Left hindlimb (tissue), 1 donor: Measurements from ENCODE around the gene P2RY2.
"Not testable (repeated sequence)": the region's sequence is repeated elsewhere in the genome, so short reads cannot be mapped to it uniquely, and the experiment has no call there.

Experiments used
- DNase-seq: peaks from one replicate; pipeline ENCODE4 v3.0.0-alpha.2; 2018

Gene P2RY2

DNA sequence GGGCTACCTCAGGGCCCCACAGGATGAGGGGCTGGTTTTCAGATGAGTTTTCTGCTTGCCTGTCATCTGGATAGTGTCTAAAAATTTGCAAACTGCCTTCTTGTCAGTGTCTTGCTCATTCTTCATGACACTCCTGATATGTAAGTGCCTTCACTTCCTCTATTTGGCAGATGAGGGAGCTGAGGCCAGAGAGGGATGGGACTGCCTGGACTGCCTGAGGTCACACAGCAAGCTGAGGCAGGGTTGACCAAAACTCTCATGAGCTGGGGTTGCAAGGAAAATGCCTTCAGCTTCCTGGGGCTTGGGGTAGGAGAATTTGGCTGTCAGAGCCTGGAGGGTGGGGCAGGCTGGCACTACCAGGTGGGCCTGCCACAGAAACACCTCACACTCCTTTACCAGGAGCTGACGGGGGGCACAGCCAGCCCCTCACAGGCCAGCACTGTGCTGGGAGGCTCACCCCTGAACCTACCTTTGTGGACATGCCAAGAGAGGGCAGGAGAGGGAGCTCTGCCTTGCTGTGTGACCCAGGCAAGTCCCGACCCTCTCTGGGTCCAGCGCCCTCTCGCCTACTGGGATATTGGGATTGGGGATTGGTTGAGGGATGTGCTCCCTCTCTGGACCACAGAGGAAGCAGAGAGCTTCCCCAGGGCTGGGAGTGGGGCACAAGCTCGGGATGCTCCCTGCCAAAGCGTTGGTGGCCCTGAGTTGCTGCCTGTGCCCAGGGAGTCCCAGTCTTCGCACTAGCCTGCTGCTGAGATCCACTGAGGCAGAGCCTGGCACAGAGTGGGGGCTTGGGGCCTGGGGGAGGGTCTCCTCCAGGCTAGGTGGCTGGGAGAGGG is 52.2 kb downstream of the P2RY2 start:
- no peak for DNase-seq

DNA sequence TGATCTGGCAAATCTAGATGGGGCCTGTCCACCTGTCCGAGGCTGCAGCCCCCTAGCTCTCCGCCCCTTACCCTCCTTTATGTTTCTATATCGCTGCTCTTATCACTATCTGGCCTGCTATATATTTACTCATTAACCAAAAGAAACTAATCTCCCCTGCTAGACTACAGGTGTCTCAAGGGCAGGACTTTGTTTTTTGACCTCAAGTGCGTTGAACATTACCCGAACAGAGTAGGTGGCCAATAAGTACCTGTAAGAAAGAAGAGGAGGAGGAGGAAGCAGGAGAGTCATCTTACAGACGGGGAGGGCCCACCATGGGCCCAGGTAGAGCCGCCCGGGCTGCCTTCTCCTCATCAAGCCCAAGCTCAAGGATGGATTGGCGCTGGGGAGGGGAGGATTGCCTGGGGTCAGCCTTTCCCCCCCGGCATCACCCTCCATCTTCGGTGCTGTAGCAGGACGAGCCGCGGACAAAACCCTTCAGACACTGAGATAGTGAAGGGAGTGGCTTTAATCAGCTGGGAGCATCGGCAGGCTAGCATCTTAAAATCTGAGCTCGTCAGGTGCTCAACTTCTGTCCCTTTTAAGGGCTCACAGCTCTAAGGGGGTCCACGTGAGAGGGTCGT is 52.9 kb downstream of the P2RY2 start:
- no peak for DNase-seq

DNA sequence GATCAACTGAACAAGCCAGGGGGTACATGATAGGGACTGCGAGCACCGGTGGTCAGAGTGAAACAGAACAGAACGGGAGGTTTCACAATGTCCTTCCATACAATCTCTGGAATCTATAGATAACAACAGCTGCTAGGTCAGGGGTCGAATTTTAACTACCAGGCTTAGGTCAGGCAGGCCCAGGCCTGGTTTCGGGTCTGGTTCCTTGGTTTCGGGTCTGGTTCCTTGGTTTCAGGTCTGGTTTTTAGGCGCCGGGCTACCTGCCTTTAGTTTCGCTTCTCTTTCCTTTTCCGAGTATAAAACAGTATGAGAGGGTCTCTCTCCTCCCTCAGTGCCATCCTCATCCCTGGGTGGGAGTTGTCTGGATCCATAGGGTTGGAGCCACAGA is 53.4 kb downstream of the P2RY2 start:
- not testable (repeated sequence) for DNase-seq

DNA sequence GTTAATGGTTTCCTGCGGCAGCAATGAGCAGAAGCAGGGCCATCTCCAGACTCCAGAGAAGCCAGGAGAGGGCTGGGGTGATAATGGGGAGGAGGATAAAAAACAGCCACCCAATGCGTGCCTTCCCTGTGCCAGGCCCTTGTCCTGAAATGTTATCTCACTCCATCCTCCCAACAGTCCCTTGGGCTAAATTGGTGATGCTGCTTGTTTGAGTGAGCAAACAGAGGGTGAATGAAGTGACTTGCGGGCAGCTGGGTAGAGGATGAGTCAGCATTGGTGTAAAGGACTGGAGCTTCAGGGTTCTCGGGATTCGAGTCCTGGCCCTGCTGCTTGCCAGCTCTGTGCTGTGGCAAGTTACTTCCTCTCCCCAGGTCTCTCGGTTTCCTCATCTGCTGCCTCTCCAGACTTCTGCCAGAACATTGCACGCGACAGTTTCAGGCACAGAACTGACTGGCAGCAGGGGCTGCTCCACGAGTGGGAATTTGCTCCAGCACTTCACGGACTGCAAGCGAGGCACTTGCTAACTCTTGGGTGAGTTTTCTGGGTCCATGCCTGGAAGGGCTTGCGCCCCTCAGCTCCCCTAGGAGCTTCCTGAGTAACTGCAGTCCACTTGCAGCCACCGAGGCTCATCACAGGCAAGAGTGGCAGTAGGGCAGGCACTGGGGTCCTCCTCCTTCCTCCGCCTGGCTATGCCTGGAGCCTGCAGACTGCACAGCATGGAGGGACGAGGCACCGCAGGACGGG is 54.0 kb downstream of the P2RY2 start, which contains the start of gene P2RY6:
TSS of gene P2RY6 (plus strand) at position 403 of the 744 bp plus-strand sequence. CDS start 24,181 bp downstream, outside the sequence.
- DNase-seq = no peak

DNA sequence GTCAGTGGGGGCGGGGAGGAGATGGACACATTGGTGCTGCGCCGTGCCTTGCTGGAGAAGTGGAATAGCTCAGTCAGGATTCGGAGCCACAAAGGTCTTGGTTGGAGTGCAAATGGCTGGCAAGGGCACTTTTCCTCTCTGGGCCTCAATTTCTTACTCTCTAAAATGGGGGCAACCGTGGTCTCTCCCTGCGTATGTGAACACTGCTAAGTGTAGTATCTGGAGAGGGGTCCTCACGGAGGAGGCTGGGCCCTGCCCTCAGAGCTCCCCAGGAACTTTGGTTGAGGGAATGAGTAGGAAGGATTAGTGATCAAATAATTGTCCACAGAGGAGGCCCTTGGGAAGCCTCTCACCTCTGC is 54.6 kb downstream of the P2RY2 start:
- DNase-seq = no peak

DNA sequence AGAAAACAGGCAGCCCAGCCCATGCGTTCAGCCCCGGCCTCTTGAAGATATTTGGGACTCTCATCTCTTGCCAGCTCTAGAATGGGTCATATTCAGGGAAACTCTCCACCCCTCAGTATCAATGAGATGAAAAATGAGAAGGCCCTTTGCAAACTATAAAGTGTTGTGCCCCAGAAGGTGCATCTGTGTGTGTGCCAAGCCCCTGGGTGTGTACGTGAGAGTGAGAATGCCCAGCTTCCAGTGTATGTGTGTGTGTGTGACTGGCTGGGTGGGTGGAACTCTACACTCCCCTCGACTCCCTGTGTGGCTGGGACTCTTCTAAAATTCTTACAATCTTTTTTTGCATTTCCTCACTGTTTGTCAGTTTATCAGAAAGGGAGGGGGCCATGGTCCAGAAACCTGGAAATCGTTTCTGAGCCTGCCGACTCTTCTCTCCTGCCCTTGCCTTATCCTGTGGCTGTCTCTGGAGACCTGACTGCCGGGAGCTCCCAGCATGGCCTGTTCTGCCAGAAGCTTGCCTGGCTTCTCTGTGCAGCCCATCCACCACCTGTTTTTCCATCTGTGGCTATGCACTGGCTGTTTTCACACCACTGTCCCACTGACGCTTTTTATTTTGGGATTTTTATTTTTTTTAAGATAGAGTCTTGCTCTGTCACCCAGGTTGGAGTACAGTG is 55.3 kb downstream of the P2RY2 start:
- DNase-seq = no peak

DNA sequence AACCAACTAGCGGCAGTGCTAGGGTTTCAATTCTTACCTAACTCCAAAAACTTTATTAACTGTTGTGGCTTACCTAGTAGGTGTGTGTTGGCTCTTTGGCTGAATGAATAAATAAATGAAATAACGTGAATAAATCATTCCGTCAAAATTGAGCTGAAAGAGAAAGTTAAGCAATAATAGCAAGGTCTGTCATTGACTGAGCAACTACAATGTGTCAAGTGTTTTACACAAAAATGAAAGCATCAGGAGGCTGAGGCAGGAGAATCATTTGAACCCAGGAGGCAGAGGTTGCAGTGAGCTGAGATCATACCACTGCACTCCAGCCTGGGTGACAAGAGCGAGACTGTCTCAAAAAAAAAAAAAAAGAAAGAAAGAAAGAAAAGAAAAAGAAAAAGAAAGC is 56.1 kb downstream of the P2RY2 start:
- not testable (repeated sequence) for DNase-seq

DNA sequence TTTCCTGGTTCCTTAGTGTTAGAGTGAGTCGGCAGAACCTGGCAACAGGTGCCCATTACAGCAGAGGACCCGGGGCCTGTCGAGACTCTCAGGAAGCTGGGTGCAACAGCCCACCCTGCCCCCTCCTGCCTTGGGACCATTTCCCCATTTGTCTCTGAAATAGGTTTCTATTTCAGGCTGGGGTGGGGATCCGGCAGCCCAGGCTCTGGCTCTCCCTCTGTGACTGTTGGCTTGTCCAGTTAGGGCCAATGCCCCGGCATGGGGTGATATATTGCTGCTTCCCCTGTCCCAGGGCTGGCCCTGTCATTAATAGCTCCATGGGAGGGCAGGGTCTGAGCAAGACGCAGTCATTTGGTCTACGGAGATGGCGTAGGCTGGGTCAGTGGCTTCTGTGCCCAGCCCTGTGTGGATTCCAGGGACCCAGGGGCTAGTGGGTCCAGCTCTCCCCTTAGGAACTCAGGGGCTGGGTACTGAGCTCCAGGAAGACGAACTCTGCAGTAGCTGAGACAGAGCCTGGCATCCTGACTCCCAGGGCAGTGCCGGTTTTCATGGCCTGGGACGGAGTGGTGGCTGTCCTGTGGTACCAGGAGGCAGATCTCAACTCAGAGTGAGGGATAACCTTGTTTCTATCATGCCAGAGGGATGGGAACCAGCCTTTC is 56.8 kb downstream of the P2RY2 start:
- no peak for DNase-seq

DNA sequence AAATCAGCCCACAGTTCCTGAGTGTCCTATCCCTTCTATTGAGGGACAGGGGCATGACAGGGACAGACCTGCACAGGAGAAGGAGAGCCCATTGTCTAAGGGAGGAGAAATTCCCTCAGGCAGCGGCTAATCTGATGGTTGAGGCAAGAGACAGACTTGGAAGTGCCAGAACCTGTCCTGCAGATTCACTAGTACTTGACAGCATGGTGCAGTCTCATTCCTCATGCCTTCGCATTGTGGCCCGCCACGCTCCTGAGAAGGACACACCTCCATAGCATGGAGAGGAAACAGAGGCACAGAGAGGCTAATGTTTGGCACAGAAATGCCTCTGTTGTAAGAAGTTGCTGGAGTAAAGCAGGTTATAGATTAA is 57.3 kb downstream of the P2RY2 start:
- no peak for DNase-seq

DNA sequence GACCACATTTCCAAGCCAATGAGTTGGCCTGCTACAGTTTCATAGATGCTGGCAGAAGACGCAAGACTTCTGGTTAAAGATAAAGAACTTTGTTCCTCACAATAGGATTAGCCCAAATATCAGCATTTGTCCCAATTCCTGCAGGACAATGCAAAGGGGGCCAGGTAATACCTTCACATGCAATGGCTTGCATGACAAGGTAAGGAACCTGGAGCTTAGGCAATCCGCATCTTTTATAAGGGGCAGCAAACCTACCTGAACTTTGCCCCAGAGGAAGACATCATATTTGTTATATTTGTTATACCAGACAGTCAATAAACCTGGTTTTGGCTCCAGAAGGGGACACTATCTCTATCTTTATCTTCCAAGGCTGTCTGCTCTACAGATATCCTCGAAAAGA is 59.4 kb downstream of the P2RY2 start:
- DNase-seq = no peak

DNA sequence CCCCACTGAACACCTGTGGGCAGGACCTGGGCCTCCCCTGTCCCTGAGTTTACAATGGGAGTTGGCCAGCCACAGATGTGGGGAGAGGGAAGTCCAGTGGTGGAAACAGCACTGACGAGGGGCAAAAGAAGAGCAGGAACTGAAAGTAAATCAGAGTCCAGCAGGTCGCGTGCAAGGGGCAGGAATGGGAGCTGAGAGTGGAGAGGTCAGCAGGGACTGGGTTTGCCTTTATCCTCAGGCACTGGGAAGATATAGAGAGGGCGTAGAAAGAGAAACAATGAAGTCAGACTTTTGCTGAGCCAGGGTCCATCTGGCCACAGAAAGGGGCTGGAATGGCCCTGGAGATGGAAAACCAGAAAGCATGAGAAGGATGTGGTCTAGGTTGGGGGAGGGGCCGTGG is 62.5 kb downstream of the P2RY2 start:
- DNase-seq = no peak

DNA sequence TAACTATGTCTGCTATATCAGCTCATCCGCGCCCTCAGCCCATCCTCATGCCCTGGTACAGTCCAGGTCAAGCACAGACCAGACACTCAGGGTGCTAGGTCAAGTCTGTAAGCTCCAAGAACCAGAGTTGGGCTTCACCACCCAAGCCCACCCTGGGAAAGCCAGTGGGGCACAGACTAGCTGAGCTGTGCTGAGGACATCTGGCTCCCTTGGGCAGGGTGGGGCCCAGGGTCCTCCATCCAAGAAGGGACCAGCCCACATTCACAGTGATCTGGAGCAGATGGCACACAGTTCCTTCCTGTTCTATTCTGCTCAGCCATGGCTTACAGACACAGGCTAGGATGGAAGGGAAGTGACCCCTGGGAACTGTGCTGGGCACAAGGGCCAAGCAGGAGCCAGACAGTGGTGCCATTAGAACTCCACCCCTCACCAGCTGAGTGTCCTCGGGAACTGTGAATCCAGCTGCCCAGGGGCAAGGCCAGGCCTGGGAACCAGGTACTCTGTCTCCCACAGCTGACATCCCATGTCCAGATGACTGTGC is 63.2 kb downstream of the P2RY2 start:
- DNase-seq = no peak

DNA sequence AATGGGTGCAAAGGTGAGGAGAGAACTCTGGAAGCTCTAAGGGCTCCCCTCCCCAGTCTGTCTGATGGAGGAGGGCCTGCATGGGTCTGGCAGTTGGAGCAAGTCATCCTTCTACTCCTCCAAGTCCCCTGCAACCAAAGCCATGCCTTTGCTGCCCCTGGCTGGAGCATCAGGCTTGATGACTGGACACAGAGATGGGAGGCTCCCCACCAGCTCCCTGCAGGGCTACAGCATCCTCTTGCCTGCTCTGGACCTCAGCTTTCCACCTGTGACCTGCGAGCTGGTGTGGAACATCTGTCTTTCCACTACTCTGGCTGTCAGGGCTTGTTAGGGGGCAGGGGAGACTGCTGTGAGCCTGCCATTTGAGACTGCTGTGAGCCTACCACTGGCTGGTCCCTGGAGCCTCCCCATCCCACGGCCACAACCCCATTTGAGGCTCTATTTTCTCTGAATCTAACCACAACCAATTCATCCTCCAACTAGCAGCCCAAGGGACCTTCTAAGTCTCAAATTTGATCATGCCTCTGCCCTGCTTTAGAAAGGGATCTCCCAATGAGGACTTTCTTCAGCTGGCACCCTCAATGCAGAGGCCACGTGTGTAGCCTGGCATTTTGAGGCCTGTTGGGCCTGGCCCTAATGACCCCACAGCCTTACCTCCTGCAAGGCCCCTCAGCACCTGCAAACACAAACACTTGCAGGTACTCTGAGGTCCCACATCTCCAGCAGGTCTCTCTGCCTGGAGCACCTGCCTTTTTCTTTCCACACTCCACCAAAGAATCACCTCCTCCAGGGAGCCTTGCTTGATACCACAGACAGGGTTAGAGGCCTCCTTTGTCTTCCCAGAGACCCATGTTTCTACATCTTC is 63.9 kb downstream of the P2RY2 start:
- no peak for DNase-seq

DNA sequence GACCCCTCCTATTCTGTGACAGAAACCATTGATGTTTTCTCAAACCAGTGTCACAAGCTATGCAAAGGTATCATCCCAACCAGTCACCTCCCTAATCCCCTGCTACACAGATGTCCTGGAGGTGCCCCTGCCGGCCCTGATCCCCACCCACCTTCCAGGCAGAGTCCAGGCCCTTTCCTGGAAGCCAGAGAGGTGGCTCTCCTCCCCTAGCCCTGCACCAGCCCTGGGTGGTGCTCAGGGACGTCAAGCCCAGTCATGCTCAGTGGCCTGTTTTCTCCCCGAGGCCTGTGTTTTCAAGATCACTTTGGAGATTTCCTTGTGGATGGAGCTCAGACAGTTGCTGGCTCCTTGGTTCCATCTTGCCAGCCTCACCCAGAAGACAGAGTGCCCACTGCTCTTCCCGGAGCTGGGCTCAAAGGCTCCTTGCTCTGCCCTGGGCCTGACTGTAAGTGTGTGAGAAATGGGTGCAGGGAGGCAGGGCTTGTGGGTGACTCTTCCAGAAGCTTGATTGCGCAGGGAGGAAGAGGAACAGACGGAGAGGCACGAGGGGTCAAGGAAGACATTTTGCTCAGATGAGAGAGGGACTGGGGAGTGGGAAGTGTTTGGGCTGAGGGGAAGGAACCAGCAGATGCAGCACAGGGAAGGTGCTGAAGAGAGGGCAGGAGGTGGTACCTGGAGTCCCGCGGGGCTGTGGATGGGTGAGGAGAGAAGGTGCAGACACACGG is 65.4 kb downstream of the P2RY2 start:
- DNase-seq = no peak

DNA sequence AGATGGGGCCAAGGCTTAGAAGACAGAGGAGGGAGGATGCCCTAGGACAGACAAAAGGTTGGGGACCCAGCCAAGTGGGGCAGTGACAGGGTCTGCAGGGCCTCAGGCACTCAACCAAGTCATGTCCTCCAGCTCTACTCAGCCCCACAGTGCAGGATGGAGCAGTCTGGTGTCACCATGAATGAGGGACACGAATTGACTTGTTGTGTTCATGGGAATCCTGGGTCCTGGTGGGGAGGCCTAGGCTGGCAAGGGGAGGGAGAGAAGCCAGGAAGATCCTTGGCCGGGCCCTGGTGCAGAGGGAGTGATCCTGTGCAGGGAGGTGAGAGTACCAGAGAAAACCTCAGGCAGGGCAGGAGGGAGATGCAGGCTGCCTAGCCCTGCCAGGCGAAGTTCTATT is 66.0 kb downstream of the P2RY2 start:
- no peak for DNase-seq

DNA sequence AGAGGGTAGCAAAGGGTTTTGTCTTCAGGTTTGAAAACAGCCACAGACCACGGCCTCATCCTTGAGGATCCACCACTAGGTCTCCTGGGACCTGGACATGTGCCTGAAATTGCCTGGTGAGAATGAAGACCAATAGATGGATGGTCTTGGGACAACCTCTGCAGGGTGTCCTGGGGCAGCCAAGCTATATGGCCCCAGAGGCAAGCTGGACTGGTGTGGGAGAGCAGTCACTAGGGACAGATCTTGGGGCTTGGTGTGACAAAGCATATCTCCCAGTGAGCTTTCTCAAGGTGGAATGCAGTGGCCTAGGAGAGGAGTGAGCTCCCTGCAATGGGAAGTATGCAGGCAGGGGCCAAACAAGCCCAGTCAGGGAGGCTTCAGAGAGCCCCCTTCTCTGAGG is 67.6 kb downstream of the P2RY2 start:
- DNase-seq = no peak
